ENCODE results near the gene ARPC1A. TPM values are rescaled to one million over a fixed set of nuclear protein-coding genes. Genes with fewer than 3 reads are reported as not detected.

Gene ARPC1A
- total RNA-seq, 1 donor from 2014 or later, result 140 TPM

GRCh38 chr7:99393355-99394187, 67.9 kb downstream of the ARPC1A start:
- Mint-ChIP-seq H3K4me1 (ENCODE audit: low read depth) (peaks cover 6% of the 10 kb centered on the region), H3K27me3 (no peaks in the 10 kb centered on the region), H3K36me3 (ENCODE audit: insufficient read depth) (peaks cover 8% of the 10 kb centered on the region), H3K9me3 (ENCODE audit: low read depth) (no peaks in the 10 kb centered on the region), H3K4me3 (ENCODE audit: low read depth) (peak overlapping the region; percentile 90), H3K27ac (peak overlapping the region; percentile 98)
- TF ChIP-seq CTCF (IDR thresholded peaks at IDR 0.05; ENCODE audit: unreplicated experiment), result no peak
- DNase-seq (ENCODE audit: low spot score, unreplicated experiment), result peak; percentile 54

GRCh38 chr7:99394188-99394502, 68.4 kb downstream of the ARPC1A start:
- TF ChIP-seq CTCF (IDR thresholded peaks at IDR 0.05; ENCODE audit: unreplicated experiment), result no peak
- peaks cover 6% of the 10 kb centered on the region for H3K4me1 Mint-ChIP-seq (ENCODE audit: low read depth)
- H3K36me3 Mint-ChIP-seq (ENCODE audit: insufficient read depth), result peaks cover 8% of the 10 kb centered on the region
- no peak overlapping the region for H3K27ac Mint-ChIP-seq
- H3K4me3 Mint-ChIP-seq (ENCODE audit: low read depth), result no peak overlapping the region
- H3K9me3 Mint-ChIP-seq (ENCODE audit: low read depth), result no peaks in the 10 kb centered on the region
- H3K27me3 Mint-ChIP-seq, result no peaks in the 10 kb centered on the region
- no peak for DNase-seq (ENCODE audit: low spot score, unreplicated experiment)

DNA sequence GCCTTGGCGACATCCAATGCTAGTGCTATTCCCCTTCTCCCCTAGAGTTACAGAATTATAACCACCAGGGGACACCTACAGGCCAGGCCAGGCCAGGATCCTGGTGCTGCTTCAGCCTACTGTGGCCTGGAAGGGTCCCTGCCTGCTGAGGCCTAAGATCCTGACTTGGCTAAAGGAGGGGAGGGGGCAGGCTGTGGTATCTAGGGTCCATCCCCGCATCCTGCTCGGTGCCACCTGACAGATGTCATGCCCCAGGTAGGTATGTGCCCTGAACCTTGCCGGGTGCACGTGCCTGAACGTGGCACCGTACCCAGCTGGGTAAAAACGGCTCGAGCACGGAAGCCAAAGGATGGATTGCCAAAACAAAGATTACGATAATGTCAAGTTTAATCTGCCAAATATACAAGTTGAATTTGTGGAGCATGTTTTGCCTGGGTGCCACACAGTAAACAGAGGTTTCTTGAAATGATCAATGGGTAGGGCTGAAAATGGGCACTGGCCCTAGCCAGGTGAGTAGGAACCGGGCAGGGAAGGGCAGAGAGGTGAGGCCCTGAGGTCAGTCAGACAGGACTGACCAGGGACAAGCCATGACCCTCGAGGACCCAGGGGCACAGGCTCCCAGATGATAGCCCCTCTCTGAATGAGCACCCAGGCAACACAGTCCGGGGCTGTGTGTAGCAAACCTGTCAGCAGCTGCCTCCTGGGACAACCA, 70.1 kb downstream of the ARPC1A start:
- H3K4me3 Mint-ChIP-seq (ENCODE audit: low read depth), result no peak overlapping the region
- no peak overlapping the region for H3K27ac Mint-ChIP-seq
- no peak for DNase-seq (ENCODE audit: low spot score, unreplicated experiment)
- H3K27me3 Mint-ChIP-seq, result no peaks in the 10 kb centered on the region
- TF ChIP-seq CTCF (IDR thresholded peaks at IDR 0.05; ENCODE audit: unreplicated experiment), result no peak
- H3K9me3 Mint-ChIP-seq (ENCODE audit: low read depth), result no peaks in the 10 kb centered on the region
- H3K4me1 Mint-ChIP-seq (ENCODE audit: low read depth), result peaks cover 6% of the 10 kb centered on the region
- H3K36me3 Mint-ChIP-seq (ENCODE audit: insufficient read depth), result peaks cover 8% of the 10 kb centered on the region

DNA sequence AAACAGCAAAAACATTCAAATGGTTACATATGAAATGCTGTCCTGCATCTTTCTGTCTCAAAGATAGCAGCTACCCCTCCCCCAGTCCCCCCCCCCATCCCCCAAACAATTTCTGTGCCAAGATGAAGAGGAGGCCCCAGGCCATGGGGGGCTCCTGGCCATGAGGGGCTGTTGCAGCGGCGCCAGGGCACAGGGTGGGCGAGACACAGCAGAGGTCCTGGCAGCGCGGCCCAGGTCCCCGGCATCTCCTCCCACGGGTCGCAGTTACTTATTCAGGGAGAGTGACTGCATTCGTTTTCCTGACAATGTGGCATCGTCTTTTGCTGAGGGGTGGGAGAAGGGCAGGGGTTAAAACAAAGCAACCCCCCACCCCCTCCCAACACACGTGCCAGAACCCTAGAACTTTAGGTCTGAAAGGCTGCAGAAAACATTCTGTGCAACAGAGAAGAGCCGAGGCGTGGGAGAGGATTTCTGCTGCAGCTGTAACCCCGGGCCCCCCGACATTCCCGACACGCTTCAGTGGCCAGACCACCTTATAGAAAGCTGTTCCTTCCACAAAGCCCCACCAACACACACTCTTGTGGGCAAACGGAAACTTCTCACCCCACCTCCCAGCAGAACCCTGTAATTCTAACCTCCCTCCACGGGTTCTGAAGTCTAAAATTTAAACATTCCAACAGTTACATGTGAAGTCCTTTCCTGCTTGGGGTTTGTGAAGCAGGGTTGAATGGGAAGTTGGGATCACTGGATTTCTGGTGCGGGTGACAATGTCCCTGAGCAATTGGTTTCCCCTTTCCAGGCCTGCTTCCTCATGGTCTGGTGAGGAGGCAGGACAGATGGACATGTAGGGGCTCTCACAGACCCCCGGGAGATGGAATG, 71.0 kb downstream of the ARPC1A start:
- peak overlapping the region; percentile 59 for H3K27ac Mint-ChIP-seq
- peaks cover 6% of the 10 kb centered on the region for H3K4me1 Mint-ChIP-seq (ENCODE audit: low read depth)
- peaks cover 16% of the 10 kb centered on the region for H3K36me3 Mint-ChIP-seq (ENCODE audit: insufficient read depth)
- no peaks in the 10 kb centered on the region for H3K9me3 Mint-ChIP-seq (ENCODE audit: low read depth)
- DNase-seq (ENCODE audit: low spot score, unreplicated experiment), result no peak
- no peaks in the 10 kb centered on the region for H3K27me3 Mint-ChIP-seq
- no peak for TF ChIP-seq CTCF (IDR thresholded peaks at IDR 0.05; ENCODE audit: unreplicated experiment)
- H3K4me3 Mint-ChIP-seq (ENCODE audit: low read depth), result no peak overlapping the region

Data from progenitor cell of endocrine pancreas (in vitro differentiated cells).